PC-9 (cell line): ENCODE measurements around the gene CHN1. TPM values are rescaled to one million over a fixed set of nuclear protein-coding genes. Genes with fewer than 3 reads are reported as not detected.

ENCODE experiments used
- BruUV-seq: library from RNA; stranded (reverse); fragments of 400-500 nt; replicated peaks from 2 replicates; lab custom pipeline; 2021; lab: Mats Ljungman, UMichigan
- CTCF ChIA-PET: fragments of 300-600 bp; sonication (Branson Sonifier 250); formaldehyde crosslinking; loops from one replicate; lab custom pipeline; 2022; ENCODE audit warnings: antibody characterized with exemption; lab: Charles Lee
- POLR2A ChIA-PET: fragments of 300-600 bp; sonication (Branson Sonifier 250); formaldehyde crosslinking; loops from one replicate; lab custom pipeline; 2022; ENCODE audit warnings: antibody characterized with exemption; ENCODE audit not compliant: unreplicated experiment; lab: Charles Lee
- DNase-seq, 2 experiments: peaks; one replicate each; pipeline versions ENCODE4 v3.0.0 to v3.0.0-alpha.2; 2015 to 2022; ENCODE audit warnings: mixed read lengths in 1 of 2
- H2AFZ ChIP-seq: fragments of 200-600 bp; sonication (generic); 2 replicates; pipeline ENCODE4 v1.8.1; 2017; ENCODE audit warnings: antibody characterized with exemption
- H3F3A ChIP-seq: fragments of 200-600 bp; sonication (generic); 2 replicates; pipeline ENCODE4 v1.8.1; 2017; ENCODE audit warnings: antibody characterized with exemption, mild to moderate bottlenecking, low read depth; ENCODE audit not compliant: insufficient read depth
- H3K27ac ChIP-seq: fragments of 200-600 bp; sonication (generic); 2 replicates; pipeline ENCODE4 v1.6.1; 2016; ENCODE audit warnings: mixed run types
- H3K27me3 ChIP-seq: fragments of 200-600 bp; sonication (generic); 2 replicates; pipeline ENCODE4 v1.6.1; 2016; ENCODE audit warnings: low read depth, mixed run types; ENCODE audit not compliant: insufficient read depth
- H3K36me3 ChIP-seq: fragments of 200-600 bp; sonication (generic); 2 replicates; pipeline ENCODE4 v1.6.1; 2016; ENCODE audit warnings: low read depth, mixed run types
- H3K4me1 ChIP-seq: fragments of 200-600 bp; sonication (generic); replicated peaks from 2 replicates; pipeline ENCODE4 v1.6.1; 2016; ENCODE audit warnings: mixed run types; ENCODE audit not compliant: insufficient read depth
- H3K4me2 ChIP-seq: fragments of 200-600 bp; sonication (generic); 2 replicates; pipeline ENCODE4 v1.6.1; 2017; ENCODE audit warnings: mixed run types
- H3K4me3 ChIP-seq: fragments of 200-600 bp; sonication (generic); 2 replicates; pipeline ENCODE4 v1.6.1; 2016; ENCODE audit warnings: mixed run types
- H3K79me2 ChIP-seq: fragments of 200-600 bp; sonication (generic); 2 replicates; pipeline ENCODE4 v1.6.1; 2017; ENCODE audit warnings: low read depth, mixed run types
- H3K9me2 ChIP-seq: fragments of 200-600 bp; sonication (generic); 2 replicates; pipeline ENCODE4 v1.8.1; 2017; ENCODE audit warnings: mild to moderate bottlenecking; ENCODE audit not compliant: insufficient read depth
- H3K9me3 ChIP-seq: fragments of 200-600 bp; sonication (generic); 2 replicates; pipeline ENCODE4 v1.8.1; 2016; ENCODE audit warnings: low read depth; ENCODE audit not compliant: insufficient read depth
- H4K20me1 ChIP-seq: fragments of 200-600 bp; sonication (generic); 2 replicates; pipeline ENCODE4 v1.8.1; 2017; ENCODE audit not compliant: insufficient read depth
- EZH2 ChIP-seq: fragments of 200-600 bp; sonication (generic); IDR thresholded peaks from 2 replicates; pipeline ENCODE4 v1.8.0; 2017; ENCODE audit warnings: antibody characterized with exemption, low read depth
- intact Hi-C: fragments of 100-400 bp; cut with micrococcal nuclease; formaldehyde crosslinking; loops from one replicate; pipeline ENCODE4 v1.10.0; 2022; ENCODE audit not compliant: unreplicated experiment
- total RNA-seq: library from RNA; stranded (reverse); gene quantifications from 2 replicates; pipeline ENCODE4 v1.2.3, GENCODE V29; 2021
- TF ChIP-seq, protein P1 (sequence below): fragments of 200-600 bp; sonication (generic); conservative IDR thresholded peaks from 2 replicates; pipeline ENCODE4 v1.6.1; 2017; ENCODE audit warnings: mixed run types, antibody characterized with exemption, mild to moderate bottlenecking, moderate library complexity

The CHN1 gene
- total RNA-seq, 1 experiment from 2014 or later: 14.0 TPM

- peaks cover 3% of the 10 kb centered on the region; the same call in 1 of the 2 replicates for H3K9me3 ChIP-seq
- no TSS peak for BruUV-seq
These were observed 37.4 kb downstream of the CHN1 start for GRCh38 chr2:174967691-174968260.

GRCh38 chr2:174967086-174967485 lies 38.1 kb downstream of the CHN1 start:
- Histone ChIP-seq H3K27me3 (no peaks in the 10 kb centered on the region), H2AFZ (no peak overlapping the region), H3K36me3 (no peaks in the 10 kb centered on the region), H3K79me2 (no peaks in the 10 kb centered on the region), H3K9me2 (0 out of 2 replicates have a peak, but pooled peaks cover 5% of the 10 kb centered on the region), H3K4me3 (no peak overlapping the region), H3K4me1 (peaks cover 2% of the 10 kb centered on the region), H3K9me3 (peaks cover 3% of the 10 kb centered on the region; the same call in 1 of the 2 replicates), H3F3A (peaks cover 2% of the 10 kb centered on the region; the same call in 1 of the 2 replicates), H3K27ac (no peak overlapping the region), H4K20me1 (no peaks in the 10 kb centered on the region), H3K4me2 (no peak overlapping the region)
- POLR2A ChIA-PET: no interaction called here
- no peak for TF ChIP-seq EZH2
- TF ChIP-seq, protein P1, sequence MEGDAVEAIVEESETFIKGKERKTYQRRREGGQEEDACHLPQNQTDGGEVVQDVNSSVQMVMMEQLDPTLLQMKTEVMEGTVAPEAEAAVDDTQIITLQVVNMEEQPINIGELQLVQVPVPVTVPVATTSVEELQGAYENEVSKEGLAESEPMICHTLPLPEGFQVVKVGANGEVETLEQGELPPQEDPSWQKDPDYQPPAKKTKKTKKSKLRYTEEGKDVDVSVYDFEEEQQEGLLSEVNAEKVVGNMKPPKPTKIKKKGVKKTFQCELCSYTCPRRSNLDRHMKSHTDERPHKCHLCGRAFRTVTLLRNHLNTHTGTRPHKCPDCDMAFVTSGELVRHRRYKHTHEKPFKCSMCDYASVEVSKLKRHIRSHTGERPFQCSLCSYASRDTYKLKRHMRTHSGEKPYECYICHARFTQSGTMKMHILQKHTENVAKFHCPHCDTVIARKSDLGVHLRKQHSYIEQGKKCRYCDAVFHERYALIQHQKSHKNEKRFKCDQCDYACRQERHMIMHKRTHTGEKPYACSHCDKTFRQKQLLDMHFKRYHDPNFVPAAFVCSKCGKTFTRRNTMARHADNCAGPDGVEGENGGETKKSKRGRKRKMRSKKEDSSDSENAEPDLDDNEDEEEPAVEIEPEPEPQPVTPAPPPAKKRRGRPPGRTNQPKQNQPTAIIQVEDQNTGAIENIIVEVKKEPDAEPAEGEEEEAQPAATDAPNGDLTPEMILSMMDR: no peak
- CTCF ChIA-PET: interaction anchor here (1.0 kb wide), 1 partner anchor 196 kb away, joined by 6 read pairs; no protein-coding TSS in a partner anchor
- intact Hi-C loops: no loop called here
- no peak for DNase-seq
- no TSS peak for BruUV-seq

More at GRCh38 chr2:174967691-174968260, 37.4 kb downstream of the CHN1 start:
- Histone ChIP-seq H3K27me3 (no peaks in the 10 kb centered on the region), H3K9me2 (0 out of 2 replicates have a peak, but pooled peaks cover 5% of the 10 kb centered on the region), H3K27ac (no peak overlapping the region), H4K20me1 (no peaks in the 10 kb centered on the region), H3F3A (peaks cover 8% of the 10 kb centered on the region), H3K4me2 (no peak overlapping the region), H2AFZ (no peak overlapping the region), H3K4me3 (no peak overlapping the region), H3K4me1 (peaks cover 9% of the 10 kb centered on the region), H3K79me2 (no peaks in the 10 kb centered on the region), H3K36me3 (no peaks in the 10 kb centered on the region)
- TF ChIP-seq, protein P1: no peak
- no peak for DNase-seq
- intact Hi-C loops: no loop called here
- CTCF ChIA-PET: no interaction called here
- POLR2A ChIA-PET: no interaction called here

DNA sequence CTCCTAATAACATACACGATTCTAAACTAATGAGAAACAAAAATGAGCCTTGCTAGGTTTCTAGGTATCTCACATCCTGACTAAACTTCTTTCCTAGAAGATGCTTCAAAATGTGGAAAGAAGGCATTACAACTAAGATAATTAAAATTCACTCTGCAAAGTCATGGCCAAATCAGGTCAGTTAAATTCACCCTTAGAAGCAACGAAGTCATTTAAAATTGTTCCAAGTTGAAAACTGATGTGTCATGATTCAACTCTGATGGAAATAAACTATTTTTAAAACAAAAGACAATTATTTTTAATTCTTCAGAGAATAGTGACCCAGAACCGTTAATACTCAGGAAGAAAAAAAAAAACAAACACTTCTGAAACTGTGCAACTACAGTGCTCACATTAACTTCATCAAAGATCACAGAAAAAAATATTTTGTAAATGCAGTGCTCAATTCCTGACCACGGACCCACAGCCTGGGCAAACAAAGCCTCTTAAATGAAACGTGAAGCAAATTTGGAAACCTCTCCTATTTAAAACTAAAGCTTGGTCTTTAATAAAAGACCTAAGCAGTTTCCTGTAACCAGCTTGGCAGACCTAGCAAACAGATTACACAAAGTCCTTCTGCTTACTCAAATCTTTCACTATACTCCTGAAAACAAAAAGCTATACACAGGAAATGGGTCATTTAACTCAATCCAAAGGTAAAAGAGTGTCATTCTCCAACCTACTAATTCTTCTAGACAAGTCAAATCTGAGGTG lies 39.0 kb downstream of the CHN1 start:
- no peak overlapping the region for H3K27ac ChIP-seq
- CTCF ChIA-PET: interaction anchor here (0.5 to 1.0 kb wide), 2 partner anchors 195 to 1672 kb away, joined by 5 to 6 read pairs; no protein-coding TSS in a partner anchor
- BruUV-seq: no TSS peak
- intact Hi-C loops: no loop called here
- TF ChIP-seq, protein P1: no peak
- no peak for TF ChIP-seq EZH2
- H3K4me2 ChIP-seq: no peak overlapping the region
- no peak overlapping the region for H3K4me3 ChIP-seq
- H3F3A ChIP-seq: no peaks in the 10 kb centered on the region
- H3K9me2 ChIP-seq: 0 out of 2 replicates have a peak, but pooled peaks cover 5% of the 10 kb centered on the region
- H4K20me1 ChIP-seq: no peaks in the 10 kb centered on the region
- no peaks in the 10 kb centered on the region for H3K36me3 ChIP-seq
- POLR2A ChIA-PET: no interaction called here
- H2AFZ ChIP-seq: peak overlapping the region; percentile 21; the same call in 1 of the 2 replicates
- no peaks in the 10 kb centered on the region for H3K4me1 ChIP-seq
- no peaks in the 10 kb centered on the region for H3K79me2 ChIP-seq
- peaks cover 3% of the 10 kb centered on the region; the same call in 1 of the 2 replicates for H3K9me3 ChIP-seq
- no peaks in the 10 kb centered on the region for H3K27me3 ChIP-seq
- DNase-seq: no peak
